ENCODE measurements around the gene AIPL1. TPM values are rescaled to one million over a fixed set of nuclear protein-coding genes. Genes with fewer than 3 reads are reported as not detected.

Gene AIPL1
- total RNA-seq, 1 donor from 2014 or later, result not detected

DNA sequence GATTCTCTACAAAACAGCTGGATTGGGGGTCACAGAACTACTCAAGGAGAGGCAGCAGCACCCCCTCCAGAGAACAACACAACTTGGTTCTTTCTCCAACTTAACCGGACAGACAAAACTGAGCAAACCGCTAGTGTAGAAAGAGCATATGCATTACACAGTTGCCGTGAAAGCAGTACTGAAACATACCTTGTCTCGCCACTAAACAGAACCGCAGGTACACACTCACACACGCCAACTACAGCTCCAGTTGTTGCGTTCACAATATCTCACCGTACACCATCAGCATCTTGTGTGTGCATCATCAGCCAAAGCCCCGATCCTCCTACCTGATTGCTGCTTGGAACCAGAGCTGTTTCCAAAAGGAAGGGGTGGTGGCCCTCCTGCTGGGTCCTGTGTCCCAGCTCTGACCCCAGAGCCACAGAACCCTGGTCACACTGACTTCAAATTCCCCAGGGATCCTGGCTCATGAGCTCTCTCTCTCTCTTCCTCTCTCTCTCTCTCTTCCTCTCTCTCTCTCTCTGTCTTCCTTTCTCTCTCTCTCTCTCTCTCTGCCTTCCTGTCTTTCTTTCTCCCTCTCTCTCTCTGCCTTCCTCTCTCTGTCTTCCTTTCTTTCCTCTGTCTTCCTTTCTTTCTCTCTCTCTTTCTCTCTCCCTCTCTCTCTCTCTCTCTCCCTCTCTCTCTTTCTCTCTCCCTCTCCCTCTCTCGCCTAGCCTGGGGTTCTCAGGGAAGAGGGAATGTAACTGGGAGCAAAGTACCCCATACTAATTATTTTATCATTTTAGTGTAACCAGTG, 17.7 kb upstream of the AIPL1 start:
- intact Hi-C loops (cut with micrococcal nuclease), result no loop called here

DNA sequence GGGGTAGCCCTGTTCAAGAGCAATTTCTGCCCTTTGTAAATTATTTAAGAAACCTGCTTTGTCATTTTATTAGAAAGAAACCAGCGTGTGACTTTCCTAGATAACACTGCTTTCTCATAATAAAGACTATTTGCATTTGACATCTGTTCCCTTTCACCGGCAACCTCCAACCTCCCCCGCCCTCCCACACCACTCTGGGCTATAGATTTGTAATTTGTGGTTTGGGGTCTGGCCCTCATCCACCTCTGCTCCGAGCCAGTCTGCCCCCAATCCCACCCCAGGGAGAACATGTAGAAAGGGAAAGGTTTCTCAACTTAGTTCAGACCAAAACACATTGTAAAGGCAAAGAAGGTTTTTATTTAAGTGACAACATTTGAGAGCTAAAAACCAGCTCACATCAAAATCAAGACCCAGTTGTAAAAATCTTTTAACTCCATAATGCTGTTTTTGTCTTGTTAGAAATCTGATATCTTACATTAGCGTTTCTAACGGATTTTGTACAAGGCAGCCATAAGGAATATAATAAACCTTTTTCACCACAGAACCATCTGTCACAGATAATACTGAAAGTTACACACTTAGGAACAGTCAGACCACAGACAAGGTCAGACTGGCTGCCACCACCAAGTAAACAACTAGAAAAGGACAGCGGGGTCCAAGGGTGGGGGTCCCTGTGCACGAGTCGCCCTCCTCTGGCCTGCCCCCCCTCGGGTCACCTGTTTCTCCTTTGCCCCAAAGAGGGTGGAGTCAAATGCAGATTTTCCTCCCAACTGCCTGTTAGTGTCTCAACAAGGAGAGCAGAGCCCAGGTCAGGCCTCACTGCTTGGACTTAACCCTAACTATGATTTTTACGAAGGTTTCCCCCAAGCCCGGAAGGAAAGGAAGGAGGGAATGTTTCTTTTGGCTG, 16.3 kb upstream of the AIPL1 start:
- intact Hi-C loops (cut with micrococcal nuclease), result no loop called here

DNA sequence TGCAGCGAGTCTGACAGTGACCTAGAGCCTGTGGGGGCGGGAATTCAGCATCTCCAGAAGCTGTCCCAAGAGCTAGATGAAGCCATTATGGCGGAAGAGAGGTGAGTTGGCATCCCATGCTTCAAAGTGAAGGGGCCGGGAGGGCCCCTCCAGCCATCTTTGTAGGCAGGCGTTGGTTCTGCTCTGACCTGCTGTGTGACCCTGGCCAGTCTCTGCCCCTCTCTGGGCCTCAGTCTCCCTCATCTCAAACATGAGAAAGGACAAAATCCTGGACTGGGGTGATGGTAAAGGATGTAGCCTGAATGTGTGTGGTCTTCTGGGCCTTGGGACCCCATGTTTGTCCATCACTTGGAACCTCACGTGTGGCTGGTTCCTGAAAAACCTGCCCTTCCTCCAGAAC, 14.4 kb upstream of the AIPL1 start:
- intact Hi-C loops (cut with micrococcal nuclease), result no loop called here

DNA sequence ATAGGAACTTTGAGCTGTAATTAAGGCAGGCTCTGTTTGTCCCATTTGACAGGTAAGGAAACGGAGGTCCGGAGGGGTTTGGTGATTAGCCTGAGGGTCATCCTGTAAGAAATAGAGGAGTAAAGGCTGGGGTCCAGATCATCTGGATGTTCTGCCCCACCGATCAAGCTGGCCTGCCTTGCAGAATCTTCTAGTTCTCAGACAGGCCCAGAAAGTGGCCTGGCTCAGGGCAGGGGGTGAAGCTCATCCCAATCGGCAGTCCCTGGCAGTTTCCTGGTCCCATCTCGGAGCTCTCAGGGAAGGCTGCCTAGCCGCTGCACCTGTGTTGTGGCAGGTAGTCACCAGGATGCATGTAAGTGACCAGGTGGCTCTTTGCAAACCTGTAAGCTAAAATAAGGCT, 13.6 kb upstream of the AIPL1 start:
- intact Hi-C loops (cut with micrococcal nuclease), result no loop called here

DNA sequence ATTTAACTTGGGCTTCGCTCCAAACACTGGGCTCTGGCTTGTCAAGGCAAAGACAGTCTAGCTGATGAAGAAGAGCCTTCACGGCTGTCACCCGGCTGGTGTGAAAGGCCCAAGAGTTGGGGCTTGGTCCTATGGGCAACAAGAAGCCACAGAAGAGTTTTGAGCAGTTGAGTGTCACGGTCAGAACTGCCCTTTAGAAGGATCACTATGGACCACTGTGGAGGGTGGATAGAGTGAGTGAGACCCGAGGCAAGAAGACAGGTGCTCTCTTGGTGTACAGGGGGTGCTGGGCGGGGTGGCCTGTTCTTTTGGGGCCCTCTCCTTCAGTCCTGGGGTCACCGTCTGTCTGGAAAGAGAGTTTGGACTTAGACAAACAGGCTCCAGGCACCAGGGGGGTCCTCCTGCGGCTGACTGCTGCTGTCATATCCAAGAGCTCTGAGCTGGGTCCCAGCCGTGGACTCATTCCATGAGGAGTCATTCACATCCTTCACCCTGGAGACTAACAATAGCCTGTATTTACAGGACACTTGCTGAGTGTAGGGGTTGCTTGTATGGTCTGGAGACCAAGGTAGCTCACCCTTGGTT, 11.7 kb upstream of the AIPL1 start:
- intact Hi-C loops (cut with micrococcal nuclease), result no loop called here

DNA sequence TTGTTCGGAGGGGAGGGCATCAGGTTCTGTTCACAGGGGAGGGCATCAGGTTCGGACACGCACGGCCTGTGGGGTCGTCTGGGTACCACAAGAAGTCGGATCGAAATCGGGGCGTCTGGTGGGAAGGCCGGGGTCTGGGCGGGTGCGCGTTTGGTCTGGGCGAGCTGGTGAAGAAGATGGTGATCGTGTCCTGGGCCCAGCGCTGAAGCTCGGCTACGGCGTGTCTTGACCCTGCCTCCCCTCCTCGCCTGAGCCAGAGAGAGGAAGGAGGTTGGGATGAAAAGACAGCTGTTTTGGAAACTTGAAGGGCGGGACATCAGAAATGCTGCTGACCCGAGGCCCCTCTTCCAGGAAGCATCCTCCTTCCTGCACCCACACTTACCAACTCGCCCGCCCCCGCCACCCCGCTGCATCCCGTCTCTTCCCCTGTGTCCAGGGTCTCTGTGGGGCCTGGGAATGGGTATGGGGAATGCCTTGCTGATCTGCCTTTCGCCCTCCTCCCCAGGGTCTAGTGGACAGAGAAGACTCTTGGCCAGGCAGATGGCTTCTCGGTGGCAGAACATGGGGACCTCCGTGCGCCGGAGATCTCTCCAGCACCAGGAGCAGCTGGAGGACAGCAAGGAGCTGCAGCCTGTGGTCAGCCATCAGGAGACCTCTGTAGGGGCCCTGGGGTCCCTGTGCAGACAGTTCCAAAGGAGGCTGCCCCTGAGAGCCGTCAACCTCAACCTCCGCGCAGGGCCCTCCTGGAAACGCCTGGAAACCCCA, 9.8 kb upstream of the AIPL1 start:
- intact Hi-C loops (cut with micrococcal nuclease), result loop anchor here (1.0 to 5.0 kb wide), 6 partner anchors 17 to 1252 kb away; partner anchors contain the start of genes C1QBP, DERL2, KIAA0753 and MIS12

DNA sequence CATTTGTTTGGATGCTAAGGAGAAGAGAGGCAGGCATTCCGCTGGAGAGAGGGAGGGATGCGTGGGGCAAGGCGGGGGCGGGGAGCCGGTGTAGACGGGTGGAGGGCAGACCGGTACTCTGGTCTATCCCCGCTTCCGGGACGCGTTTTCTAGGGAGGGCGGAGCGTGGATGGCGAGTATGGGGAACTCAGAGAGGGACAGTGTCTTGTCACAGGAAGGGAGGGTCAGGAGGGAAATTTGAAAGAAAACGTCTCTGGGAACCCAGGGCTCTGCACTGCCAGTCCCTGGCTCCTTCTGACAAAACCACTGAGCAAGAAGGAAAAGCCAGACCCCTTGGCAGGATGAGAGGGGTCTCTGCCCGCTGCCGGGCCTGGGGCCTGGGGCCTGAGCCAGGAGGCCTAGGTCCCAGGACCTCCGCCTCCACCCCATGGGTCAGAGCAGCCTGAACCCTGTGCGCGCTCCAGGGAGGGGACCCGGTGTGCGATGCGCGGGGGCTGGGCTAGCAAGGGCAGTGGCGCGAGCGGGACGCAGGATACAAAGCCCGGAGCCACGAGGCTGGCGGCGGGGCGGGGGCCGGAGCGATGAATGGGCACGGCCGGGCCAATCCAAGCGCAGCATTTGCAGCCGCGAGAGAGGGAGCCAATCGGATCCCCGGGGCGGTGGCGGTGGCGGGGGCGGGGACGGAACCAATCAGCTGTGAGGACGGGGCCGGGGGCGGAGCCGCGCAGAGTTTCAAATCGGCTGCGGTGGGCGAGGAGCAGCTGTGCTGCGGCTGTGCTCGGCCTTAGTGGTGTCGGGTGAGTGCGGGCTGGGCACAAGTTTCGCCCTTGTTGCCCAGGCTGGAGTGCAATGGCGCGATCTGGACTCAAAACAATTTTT, 9.0 kb upstream of the AIPL1 start, which contains the start of gene PIMREG:
Gene PIMREG (plus strand): TSS at position 764 of the 879 bp plus-strand sequence. CDS start 656 bp downstream, outside the sequence.
- intact Hi-C loops (cut with micrococcal nuclease), result loop anchor here (1.0 to 5.0 kb wide), 7 partner anchors 17 to 1252 kb away; partner anchors contain the start of genes C1QBP, DERL2, KIAA0753 and MIS12

DNA sequence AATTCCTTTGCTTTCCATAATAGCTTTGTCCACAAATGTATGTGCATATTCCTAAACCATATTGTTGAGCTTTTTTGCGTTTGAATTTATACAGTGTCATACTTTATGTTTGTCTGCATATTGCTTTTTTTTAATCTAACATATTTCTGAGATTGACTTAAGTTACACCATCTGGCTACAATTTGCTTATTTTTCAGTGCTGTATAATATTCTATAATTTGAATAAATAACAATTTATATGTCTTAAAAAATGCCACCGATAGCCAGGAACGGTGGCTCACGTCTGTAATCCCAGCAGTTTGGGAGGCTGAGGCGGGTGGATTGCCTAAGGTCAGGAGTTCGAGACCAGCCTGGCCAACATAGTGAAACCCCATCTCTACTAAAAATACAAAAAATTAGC, 7.9 kb upstream of the AIPL1 start:
- intact Hi-C loops (cut with micrococcal nuclease), result loop anchor here (1.0 to 5.0 kb wide), 5 partner anchors 200 to 1250 kb away; partner anchors contain the start of genes C1QBP, KIAA0753, TXNDC17 and XAF1

DNA sequence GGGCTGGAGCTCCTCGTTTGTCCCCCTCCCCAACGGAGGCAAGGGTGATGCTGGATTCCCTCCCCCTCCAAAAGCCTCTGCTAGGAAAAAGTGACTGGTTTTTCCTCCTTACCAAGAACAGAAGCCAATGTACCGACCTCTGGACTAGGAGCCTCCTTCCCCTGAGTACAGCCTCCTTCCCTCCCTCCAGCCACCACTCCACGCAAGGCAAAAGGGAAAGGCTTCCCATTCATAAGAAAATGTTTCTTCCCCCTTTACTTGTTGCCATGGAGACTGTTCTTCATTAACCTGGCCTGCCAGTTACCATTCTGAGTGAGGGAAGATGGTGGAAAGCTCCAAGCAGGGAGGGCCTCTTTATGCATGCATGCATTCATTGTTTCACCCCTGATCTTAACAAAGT, 5.0 kb upstream of the AIPL1 start:
- intact Hi-C loops (cut with micrococcal nuclease), result loop anchor here (5.0 kb wide), 7 partner anchors 202 to 1248 kb away; partner anchors contain the start of genes C1QBP, KIAA0753, NUP88 and TXNDC17

DNA sequence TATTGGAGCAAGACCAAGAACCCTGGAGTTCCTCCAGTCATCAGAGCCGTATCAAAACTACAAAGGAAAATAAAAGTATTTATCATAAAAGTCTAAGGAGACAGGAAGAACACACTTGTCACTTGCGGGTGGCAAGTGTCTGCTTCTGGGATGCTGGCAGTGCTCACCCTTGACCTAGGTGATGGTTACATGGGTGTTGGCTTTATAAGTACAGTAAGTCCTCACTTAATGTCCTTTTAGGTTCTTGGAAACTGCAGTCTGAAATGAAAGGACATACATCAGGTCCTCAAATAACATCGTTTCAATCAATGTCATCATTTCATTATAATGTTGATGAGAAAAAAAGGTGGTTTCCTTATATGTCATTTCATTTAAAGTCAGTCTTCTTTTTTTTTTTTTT, 3.0 kb upstream of the AIPL1 start:
- intact Hi-C loops (cut with micrococcal nuclease), result loop anchor here (5.0 kb wide), 3 partner anchors 731 to 1191 kb away; partner anchors contain the start of gene NUP88

DNA sequence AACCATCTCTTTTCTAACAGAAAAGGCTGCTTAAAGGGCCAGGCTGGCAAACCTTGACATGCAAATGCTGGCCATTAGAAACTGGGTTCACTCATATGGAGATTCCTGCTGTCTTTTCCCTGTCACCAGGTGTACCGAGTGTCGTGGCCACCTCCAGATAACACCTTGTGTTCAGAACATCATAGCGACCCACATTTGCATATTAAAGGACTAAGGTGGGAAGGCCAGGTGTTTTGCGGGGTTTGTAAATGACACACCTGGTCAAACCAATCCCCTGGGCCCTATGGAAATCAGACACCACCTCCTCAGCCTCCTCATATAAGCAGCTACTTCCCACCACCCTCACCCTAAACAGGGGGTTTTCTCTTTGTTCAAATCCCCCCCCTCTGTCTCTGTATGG, 2.5 kb upstream of the AIPL1 start:
- intact Hi-C loops (cut with micrococcal nuclease), result loop anchor here (5.0 kb wide), 3 partner anchors 730 to 1190 kb away; partner anchors contain the start of gene NUP88

DNA sequence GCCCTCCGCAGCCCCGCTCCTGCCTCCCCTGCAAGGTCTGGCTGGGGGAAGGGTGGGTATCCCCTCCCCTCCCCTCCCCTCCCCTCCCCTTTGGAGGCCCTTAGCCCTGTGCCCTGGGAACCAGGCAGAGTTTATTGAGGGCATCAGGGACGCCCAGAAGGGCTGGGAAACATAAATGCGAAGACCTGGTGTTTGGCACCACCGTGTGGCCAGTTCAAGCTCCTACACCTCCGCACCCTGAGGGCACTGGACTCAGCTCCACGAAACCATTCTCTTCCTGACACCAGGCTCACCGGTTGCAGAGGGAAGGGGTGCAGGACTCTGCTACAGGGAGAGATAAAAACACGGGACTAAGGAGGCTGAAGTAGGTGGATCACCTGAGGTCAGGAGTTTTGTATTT, 1.0 kb upstream of the AIPL1 start:
- intact Hi-C loops (cut with micrococcal nuclease), result loop anchor here (1.0 to 5.0 kb wide), 6 partner anchors 9 to 1189 kb away; partner anchors contain the start of gene NUP88

DNA sequence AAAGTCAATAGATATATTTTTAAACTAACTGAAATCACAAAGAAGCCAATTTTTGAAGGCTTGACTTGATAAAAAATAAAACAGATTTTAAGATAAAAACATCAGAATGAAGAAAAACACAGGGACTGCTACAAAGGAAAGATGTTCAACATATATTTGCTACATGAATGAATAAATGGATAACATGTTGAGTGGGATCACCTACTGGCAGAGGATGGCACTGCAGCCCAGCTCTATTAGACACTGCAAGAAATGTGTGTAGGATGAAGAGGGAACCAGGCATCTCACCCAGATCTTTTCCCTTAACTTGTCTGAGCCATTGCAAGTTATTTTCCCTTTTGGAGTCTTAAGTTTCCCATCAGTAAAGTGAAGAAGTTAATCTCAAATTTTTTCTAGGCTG, 4.2 kb downstream of the AIPL1 start:
- intact Hi-C loops (cut with micrococcal nuclease), result no loop called here

DNA sequence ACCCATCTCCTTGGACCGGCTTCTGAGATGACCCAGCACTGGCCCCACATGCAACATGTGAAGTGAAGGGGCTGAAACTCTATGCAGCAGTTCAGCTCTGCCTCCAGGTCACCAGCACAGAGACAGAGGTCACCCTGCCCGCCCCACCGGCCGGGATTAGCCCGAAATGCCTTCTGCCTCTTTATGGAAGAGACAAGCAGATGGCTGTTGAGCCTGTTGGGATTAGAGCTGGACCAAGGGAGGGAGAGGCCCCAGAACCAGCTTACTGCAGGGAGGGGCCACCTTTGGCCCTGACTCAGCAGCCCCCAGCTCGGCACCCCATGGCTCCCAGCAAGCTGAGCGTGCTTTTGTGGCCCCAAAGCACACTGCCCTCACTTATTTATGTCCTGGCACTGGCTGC, 5.7 kb downstream of the AIPL1 start:
- intact Hi-C loops (cut with micrococcal nuclease), result loop anchor here (5.0 to 10.0 kb wide), 2 partner anchors 204 to 917 kb away; no protein-coding TSS in a partner anchor

DNA sequence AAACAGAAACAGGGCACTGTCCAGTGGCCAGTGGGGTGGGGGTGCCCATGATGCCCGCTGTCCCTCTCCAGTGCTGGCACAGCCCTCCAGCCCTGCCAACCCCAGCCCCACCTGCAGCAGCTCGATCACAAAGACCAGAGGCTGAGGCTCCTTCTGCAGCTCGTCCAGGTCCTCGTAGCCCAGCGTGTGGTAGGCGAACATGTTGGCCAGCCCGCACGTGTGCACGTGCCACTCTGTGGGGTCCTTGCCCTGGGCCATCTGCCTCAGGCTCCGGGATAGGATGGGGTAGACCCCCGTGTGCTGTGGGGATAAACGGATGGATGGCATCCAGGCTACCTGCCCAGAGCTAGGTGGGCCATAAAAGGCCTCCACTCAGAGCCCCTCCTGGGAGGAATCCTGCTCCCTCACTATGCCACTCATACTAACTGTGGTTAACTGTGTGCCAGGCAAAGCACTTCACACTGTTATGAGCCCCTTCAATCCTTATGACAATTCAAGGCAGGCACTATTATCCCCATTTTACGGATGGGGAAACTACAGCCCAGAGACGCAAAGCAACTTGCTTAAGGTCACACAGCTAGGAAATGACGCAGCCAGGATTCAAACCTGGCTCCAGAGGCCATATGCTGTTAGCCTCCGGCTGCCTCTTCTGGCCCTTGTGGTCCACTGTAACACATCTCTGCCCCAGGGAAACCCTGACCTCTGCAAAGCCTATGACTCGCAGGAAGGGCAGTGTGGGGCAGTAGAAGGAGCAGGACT, 6.5 kb downstream of the AIPL1 start:
- intact Hi-C loops (cut with micrococcal nuclease), result loop anchor here (5.0 to 10.0 kb wide), 2 partner anchors 204 to 916 kb away; no protein-coding TSS in a partner anchor

DNA sequence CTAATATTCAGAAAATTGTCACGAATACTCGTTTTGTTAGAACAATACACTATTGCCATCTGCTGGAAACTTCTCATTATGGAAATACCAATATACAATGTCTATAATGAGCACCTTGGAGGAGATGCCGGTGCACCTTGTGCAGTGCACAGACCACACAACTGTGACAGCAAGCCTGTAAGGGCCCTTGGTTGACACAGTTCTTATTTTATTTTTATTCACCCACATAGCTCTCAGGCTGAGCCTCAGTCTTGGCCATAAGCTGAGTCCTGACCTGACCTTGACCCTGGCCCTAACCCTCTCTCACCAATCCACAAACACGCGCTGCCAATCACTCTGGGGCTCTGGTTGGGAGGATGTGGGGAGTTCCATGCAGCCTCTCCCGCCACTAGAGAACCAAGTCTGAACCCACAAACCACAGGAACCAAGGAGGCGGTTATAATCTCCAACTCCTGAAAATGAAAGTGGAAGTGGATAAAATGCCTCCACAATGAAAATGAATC, 7.6 kb downstream of the AIPL1 start:
- intact Hi-C loops (cut with micrococcal nuclease), result loop anchor here (1.0 to 10.0 kb wide), 6 partner anchors 9 to 941 kb away; partner anchors contain the start of genes DERL2, MIS12, NLRP1 and PIMREG

DNA sequence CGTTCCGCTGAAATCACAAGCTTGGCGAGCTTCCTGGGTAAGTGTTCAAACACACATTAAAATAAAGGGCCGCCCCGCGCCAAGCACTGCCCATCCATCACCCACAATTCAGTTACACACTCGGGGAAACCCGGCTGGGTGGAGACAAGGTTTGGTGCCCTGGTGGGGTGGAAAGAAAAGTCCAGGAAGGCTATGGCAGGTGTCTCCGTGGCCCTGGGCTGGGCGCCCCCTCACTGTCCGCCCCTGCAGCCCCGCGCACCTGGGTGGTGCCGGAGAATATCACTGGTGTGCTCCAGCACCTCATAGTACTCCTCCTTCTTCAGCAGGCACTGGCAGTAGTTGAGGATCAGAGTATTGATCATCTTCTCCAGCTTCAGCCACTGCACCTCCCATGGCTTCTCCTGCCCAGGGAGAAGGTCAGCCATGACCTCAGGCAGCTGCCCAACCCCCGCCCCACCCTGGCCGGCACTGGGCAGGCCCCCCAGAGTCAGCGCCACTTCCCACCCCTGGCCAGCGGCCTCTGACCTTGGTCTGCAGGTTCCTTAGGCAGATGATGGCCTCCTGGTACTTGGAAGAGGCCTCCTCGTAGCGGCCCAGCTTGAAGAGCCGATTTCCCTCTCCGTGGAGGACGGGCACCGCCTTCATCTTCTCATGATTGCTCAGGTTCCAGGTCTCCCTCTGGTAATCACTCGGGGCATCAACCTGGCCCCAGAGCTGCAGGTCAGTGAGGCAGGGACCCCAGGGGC, 8.4 kb downstream of the AIPL1 start:
- intact Hi-C loops (cut with micrococcal nuclease), result loop anchor here (1.0 to 10.0 kb wide), 6 partner anchors 10 to 940 kb away; partner anchors contain the start of genes DERL2, MIS12, NLRP1 and PIMREG
